Activated CD8-positive, alpha-beta memory T cell treated with anti-CD3 and anti-CD28 coated beads for 36 hours (primary cell): ENCODE data around the gene ZFP1. TPM values are rescaled to one million over a fixed set of nuclear protein-coding genes. Genes with fewer than 3 reads are reported as not detected.
"Not testable (repeated sequence)": the region's sequence is repeated elsewhere in the genome, so short reads cannot be mapped to it uniquely, and the experiment has no call there.

Experiments used
- CTCF ChIA-PET: fragments of 350-600 bp; sonication (Branson Sonifier 250); formaldehyde crosslinking; loops from one replicate; lab custom pipeline; 2021; ENCODE audit warnings: antibody characterized with exemption; lab: Charles Lee
- POLR2A ChIA-PET: fragments of 350-600 bp; sonication (Branson Sonifier 250); formaldehyde crosslinking; loops from one replicate; lab custom pipeline; 2021; ENCODE audit warnings: antibody characterized with exemption; lab: Charles Lee
- total RNA-seq, 2 experiments: library from RNA; stranded (reverse); gene quantifications; one replicate each; pipeline ENCODE4 v1.2.3, GENCODE V29; 2021

The ZFP1 gene
- total RNA-seq, 2 experiments from 2014 or later, result 13.1 to 19.3 TPM

- ChIA-PET POLR2A (interaction anchor here (1.1 to 1.5 kb wide), 3 partner anchors 100 to 126 kb away, joined by 4 to 16 read pairs (median 4); partner anchors contain the start of genes WDR59 and ZNRF1), CTCF (interaction anchor here (0.7 to 6.4 kb wide), 27 partner anchors 9 to 510 kb away, joined by 3 to 107 read pairs (median 4); partner anchors contain the start of genes WDR59 and ZNRF1)
These were observed 36.8 kb upstream of the ZFP1 start for GRCh38 chr16:75111514-75111940.

- CTCF ChIA-PET, result interaction anchor here (0.5 to 6.4 kb wide), 23 partner anchors 9 to 445 kb away, joined by 3 to 107 read pairs (median 5); partner anchors contain the start of genes RFWD3, WDR59 and ZNRF1
These were observed 36.2 kb upstream of the ZFP1 start for GRCh38 chr16:75111961-75112733.

GRCh38 chr16:75112734-75113491 is 35.4 kb upstream of the ZFP1 start:
- POLR2A ChIA-PET, result interaction anchor here (0.6 kb wide), 1 partner anchor 97 kb away, joined by 3 read pairs; no protein-coding TSS in a partner anchor
- CTCF ChIA-PET, result interaction anchor here (0.6 to 6.4 kb wide), 3 partner anchors 38 to 117 kb away, joined by 3 to 107 read pairs (median 3); partner anchors contain the start of gene ZNRF1

More at GRCh38 chr16:75111961-75112733, 36.2 kb upstream of the ZFP1 start:
- POLR2A ChIA-PET, result interaction anchor here (1.1 to 1.5 kb wide), 3 partner anchors 100 to 127 kb away, joined by 4 to 16 read pairs (median 4); partner anchors contain the start of genes WDR59 and ZNRF1

GRCh38 chr16:75113541-75114121 is 34.7 kb upstream of the ZFP1 start:
- POLR2A ChIA-PET, result interaction anchor here (0.6 kb wide), 1 partner anchor 98 kb away, joined by 3 read pairs; no protein-coding TSS in a partner anchor

GRCh38 chr16:75114179-75114945 is 34.0 kb upstream of the ZFP1 start:
- ChIA-PET POLR2A (no interaction called here), CTCF (no interaction called here)

More at GRCh38 chr16:75113541-75114121, 34.7 kb upstream of the ZFP1 start:
- CTCF ChIA-PET, result interaction anchor here (0.6 to 6.4 kb wide), 3 partner anchors 38 to 118 kb away, joined by 3 to 107 read pairs (median 3); partner anchors contain the start of gene ZNRF1

- CTCF ChIA-PET, result no interaction called here
These were observed 33.1 kb upstream of the ZFP1 start for GRCh38 chr16:75114946-75115825.

GRCh38 chr16:75116081-75116910 is 32.0 kb upstream of the ZFP1 start, which contains the start of gene LDHD:
Gene LDHD, minus strand, starts transcription at chr16:75116780. Its CDS starts 60 bp downstream, at chr16:75116720.
- ChIA-PET CTCF (interaction anchor here (0.5 kb wide), 1 partner anchor 68 kb away, joined by 3 read pairs; no protein-coding TSS in a partner anchor), POLR2A (interaction anchor here (0.5 kb wide), 1 partner anchor 27 kb away, joined by 5 read pairs; no protein-coding TSS in a partner anchor)

More at GRCh38 chr16:75114946-75115825, 33.1 kb upstream of the ZFP1 start:
- POLR2A ChIA-PET, result no interaction called here

- ChIA-PET POLR2A (interaction anchor here (0.5 kb wide), 1 partner anchor 27 kb away, joined by 5 read pairs; no protein-coding TSS in a partner anchor), CTCF (no interaction called here)
These were observed 31.4 kb upstream of the ZFP1 start for GRCh38 chr16:75116911-75117245.

GRCh38 chr16:75118943-75119539 is 29.3 kb upstream of the ZFP1 start:
- ChIA-PET POLR2A (no interaction called here), CTCF (interaction anchor here (0.6 kb wide), 2 partner anchors 173 to 336 kb away, joined by 3 read pairs; no protein-coding TSS in a partner anchor)

- CTCF ChIA-PET, result no interaction called here
- POLR2A ChIA-PET, result no interaction called here
These were observed 28.1 kb upstream of the ZFP1 start for GRCh38 chr16:75120253-75120652.

GRCh38 chr16:75121949-75122568 is 26.3 kb upstream of the ZFP1 start:
- CTCF ChIA-PET, result interaction anchor here (0.8 to 1.8 kb wide), 2 partner anchors 11 to 17 kb away, joined by 6 to 8 read pairs; no protein-coding TSS in a partner anchor
- POLR2A ChIA-PET, result no interaction called here

GRCh38 chr16:75122609-75123008 is 25.7 kb upstream of the ZFP1 start:
- POLR2A ChIA-PET, result no interaction called here
- CTCF ChIA-PET, result interaction anchor here (1.8 kb wide), 1 partner anchor 11 kb away, joined by 6 read pairs; no protein-coding TSS in a partner anchor

- ChIA-PET CTCF (no interaction called here), POLR2A (no interaction called here)
These were observed 20.5 kb upstream of the ZFP1 start for GRCh38 chr16:75127713-75128415.

GRCh38 chr16:75129421-75130149 is 18.7 kb upstream of the ZFP1 start:
- CTCF ChIA-PET, POLR2A ChIA-PET: not testable (repeated sequence)
